WTC11 (cell line): ENCODE measurements around the gene ZDHHC7.

Source experiments
- ATF3 ChIP-seq: sonication (generic); formaldehyde crosslinking; conservative IDR thresholded peaks from 2 replicates; pipeline ENCODE4 v1.8.1; 2022; ENCODE audit warnings: mild to moderate bottlenecking, missing genetic modification reagents
- CREB1 ChIP-seq: sonication (generic); formaldehyde crosslinking; IDR thresholded peaks from 2 replicates; pipeline ENCODE4 v1.8.0; 2023; ENCODE audit warnings: mild to moderate bottlenecking, missing genetic modification reagents
- E2F5 ChIP-seq: sonication (generic); formaldehyde crosslinking; IDR thresholded peaks from 2 replicates; pipeline ENCODE4 v1.8.1; 2022; ENCODE audit warnings: mild to moderate bottlenecking, moderate library complexity, missing genetic modification reagents
- HMGXB4 ChIP-seq: sonication (generic); formaldehyde crosslinking; IDR thresholded peaks from 2 replicates; pipeline ENCODE4 v1.8.1; 2023; ENCODE audit warnings: mild to moderate bottlenecking, moderate library complexity, missing genetic modification reagents
- PREB ChIP-seq: sonication (generic); formaldehyde crosslinking; IDR thresholded peaks from 2 replicates; pipeline ENCODE4 v1.8.1; 2022; ENCODE audit warnings: mild to moderate bottlenecking, missing genetic modification reagents, moderate library complexity, borderline replicate concordance
- TF ChIP-seq, protein P1 (sequence below): sonication (generic); formaldehyde crosslinking; IDR thresholded peaks from 2 replicates; pipeline ENCODE4 v1.8.0; 2022; ENCODE audit warnings: mild to moderate bottlenecking, missing genetic modification reagents
- TF ChIP-seq, protein P2 (sequence below): sonication (generic); formaldehyde crosslinking; IDR thresholded peaks from 2 replicates; pipeline ENCODE4 v1.8.0; 2022; ENCODE audit warnings: mild to moderate bottlenecking, missing genetic modification reagents
- TF ChIP-seq, protein P3 (sequence below): sonication (generic); formaldehyde crosslinking; conservative IDR thresholded peaks from 2 replicates; pipeline ENCODE4 v1.8.1; 2023; ENCODE audit warnings: mild to moderate bottlenecking, low read depth, missing genetic modification reagents, moderate library complexity
- TF ChIP-seq, protein P4 (sequence below): sonication (generic); formaldehyde crosslinking; IDR thresholded peaks from 2 replicates; pipeline ENCODE4 v1.8.1; 2022; ENCODE audit warnings: missing genetic modification reagents, borderline replicate concordance
- TF ChIP-seq, protein P5 (sequence below): fragments of 200-600 bp; IDR thresholded peaks from 2 replicates; pipeline ENCODE4 v1.8.0; 2022; ENCODE audit warnings: antibody characterized with exemption
- TF ChIP-seq, protein P6 (sequence below): sonication (generic); formaldehyde crosslinking; IDR thresholded peaks from 2 replicates; pipeline ENCODE4 v1.8.1; 2022; ENCODE audit warnings: low read depth, mild to moderate bottlenecking, moderate library complexity, missing genetic modification reagents, borderline replicate concordance
- TF ChIP-seq, protein P7 (sequence below): sonication (generic); formaldehyde crosslinking; IDR thresholded peaks from 2 replicates; pipeline ENCODE4 v1.8.0; 2022; ENCODE audit warnings: missing genetic modification reagents
- TF ChIP-seq, protein P8 (sequence below): fragments of 250-450 bp; sonication (Bioruptor Pico); IDR thresholded peaks from 2 replicates; pipeline ENCODE4 v2.1.2; 2022; ENCODE audit warnings: mild to moderate bottlenecking, moderate library complexity

DNA sequence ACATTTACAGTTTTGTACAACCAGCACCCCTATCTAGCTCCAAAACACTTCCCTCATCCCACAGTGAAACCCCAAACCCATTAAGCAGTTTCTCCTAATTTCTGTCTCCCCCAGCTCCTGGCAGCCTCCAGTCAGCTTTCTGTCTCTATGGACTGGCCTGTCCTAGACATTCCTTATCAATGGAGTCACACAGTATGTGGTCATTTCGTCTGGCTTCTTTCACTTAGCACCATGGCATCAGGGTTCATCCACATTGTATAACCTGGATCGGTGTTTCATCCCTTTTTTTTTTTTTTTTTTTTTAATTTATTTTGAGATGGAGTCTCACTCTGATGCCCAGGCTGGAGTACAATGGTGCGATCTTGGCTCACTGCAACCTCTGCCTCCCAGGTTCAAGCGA, 68.5 kb downstream of the ZDHHC7 start:
- TF ChIP-seq, protein P1, sequence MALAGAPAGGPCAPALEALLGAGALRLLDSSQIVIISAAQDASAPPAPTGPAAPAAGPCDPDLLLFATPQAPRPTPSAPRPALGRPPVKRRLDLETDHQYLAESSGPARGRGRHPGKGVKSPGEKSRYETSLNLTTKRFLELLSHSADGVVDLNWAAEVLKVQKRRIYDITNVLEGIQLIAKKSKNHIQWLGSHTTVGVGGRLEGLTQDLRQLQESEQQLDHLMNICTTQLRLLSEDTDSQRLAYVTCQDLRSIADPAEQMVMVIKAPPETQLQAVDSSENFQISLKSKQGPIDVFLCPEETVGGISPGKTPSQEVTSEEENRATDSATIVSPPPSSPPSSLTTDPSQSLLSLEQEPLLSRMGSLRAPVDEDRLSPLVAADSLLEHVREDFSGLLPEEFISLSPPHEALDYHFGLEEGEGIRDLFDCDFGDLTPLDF = no peak
- TF ChIP-seq, protein P2, sequence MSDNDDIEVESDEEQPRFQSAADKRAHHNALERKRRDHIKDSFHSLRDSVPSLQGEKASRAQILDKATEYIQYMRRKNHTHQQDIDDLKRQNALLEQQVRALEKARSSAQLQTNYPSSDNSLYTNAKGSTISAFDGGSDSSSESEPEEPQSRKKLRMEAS (CRISPR knock-in tag) = no peak
- TF ChIP-seq, protein P3, sequence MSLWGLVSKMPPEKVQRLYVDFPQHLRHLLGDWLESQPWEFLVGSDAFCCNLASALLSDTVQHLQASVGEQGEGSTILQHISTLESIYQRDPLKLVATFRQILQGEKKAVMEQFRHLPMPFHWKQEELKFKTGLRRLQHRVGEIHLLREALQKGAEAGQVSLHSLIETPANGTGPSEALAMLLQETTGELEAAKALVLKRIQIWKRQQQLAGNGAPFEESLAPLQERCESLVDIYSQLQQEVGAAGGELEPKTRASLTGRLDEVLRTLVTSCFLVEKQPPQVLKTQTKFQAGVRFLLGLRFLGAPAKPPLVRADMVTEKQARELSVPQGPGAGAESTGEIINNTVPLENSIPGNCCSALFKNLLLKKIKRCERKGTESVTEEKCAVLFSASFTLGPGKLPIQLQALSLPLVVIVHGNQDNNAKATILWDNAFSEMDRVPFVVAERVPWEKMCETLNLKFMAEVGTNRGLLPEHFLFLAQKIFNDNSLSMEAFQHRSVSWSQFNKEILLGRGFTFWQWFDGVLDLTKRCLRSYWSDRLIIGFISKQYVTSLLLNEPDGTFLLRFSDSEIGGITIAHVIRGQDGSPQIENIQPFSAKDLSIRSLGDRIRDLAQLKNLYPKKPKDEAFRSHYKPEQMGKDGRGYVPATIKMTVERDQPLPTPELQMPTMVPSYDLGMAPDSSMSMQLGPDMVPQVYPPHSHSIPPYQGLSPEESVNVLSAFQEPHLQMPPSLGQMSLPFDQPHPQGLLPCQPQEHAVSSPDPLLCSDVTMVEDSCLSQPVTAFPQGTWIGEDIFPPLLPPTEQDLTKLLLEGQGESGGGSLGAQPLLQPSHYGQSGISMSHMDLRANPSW (CRISPR knock-in tag) = no peak
- TF ChIP-seq ATF3 (CRISPR knock-in tag) = no peak
- TF ChIP-seq, protein P4, sequence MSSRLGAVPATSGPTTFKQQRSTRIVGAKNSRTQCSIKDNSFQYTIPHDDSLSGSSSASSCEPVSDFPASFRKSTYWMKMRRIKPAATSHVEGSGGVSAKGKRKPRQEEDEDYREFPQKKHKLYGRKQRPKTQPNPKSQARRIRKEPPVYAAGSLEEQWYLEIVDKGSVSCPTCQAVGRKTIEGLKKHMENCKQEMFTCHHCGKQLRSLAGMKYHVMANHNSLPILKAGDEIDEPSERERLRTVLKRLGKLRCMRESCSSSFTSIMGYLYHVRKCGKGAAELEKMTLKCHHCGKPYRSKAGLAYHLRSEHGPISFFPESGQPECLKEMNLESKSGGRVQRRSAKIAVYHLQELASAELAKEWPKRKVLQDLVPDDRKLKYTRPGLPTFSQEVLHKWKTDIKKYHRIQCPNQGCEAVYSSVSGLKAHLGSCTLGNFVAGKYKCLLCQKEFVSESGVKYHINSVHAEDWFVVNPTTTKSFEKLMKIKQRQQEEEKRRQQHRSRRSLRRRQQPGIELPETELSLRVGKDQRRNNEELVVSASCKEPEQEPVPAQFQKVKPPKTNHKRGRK = no peak
- no peak for TF ChIP-seq HMGXB4
- no peak for TF ChIP-seq PREB (CRISPR knock-in tag)
- TF ChIP-seq, protein P5, sequence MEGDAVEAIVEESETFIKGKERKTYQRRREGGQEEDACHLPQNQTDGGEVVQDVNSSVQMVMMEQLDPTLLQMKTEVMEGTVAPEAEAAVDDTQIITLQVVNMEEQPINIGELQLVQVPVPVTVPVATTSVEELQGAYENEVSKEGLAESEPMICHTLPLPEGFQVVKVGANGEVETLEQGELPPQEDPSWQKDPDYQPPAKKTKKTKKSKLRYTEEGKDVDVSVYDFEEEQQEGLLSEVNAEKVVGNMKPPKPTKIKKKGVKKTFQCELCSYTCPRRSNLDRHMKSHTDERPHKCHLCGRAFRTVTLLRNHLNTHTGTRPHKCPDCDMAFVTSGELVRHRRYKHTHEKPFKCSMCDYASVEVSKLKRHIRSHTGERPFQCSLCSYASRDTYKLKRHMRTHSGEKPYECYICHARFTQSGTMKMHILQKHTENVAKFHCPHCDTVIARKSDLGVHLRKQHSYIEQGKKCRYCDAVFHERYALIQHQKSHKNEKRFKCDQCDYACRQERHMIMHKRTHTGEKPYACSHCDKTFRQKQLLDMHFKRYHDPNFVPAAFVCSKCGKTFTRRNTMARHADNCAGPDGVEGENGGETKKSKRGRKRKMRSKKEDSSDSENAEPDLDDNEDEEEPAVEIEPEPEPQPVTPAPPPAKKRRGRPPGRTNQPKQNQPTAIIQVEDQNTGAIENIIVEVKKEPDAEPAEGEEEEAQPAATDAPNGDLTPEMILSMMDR = no peak
- TF ChIP-seq E2F5 (CRISPR knock-in tag) = no peak
- TF ChIP-seq, protein P6, sequence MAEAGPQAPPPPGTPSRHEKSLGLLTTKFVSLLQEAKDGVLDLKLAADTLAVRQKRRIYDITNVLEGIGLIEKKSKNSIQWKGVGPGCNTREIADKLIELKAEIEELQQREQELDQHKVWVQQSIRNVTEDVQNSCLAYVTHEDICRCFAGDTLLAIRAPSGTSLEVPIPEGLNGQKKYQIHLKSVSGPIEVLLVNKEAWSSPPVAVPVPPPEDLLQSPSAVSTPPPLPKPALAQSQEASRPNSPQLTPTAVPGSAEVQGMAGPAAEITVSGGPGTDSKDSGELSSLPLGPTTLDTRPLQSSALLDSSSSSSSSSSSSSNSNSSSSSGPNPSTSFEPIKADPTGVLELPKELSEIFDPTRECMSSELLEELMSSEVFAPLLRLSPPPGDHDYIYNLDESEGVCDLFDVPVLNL (CRISPR knock-in tag) = no peak
- TF ChIP-seq, protein P7, sequence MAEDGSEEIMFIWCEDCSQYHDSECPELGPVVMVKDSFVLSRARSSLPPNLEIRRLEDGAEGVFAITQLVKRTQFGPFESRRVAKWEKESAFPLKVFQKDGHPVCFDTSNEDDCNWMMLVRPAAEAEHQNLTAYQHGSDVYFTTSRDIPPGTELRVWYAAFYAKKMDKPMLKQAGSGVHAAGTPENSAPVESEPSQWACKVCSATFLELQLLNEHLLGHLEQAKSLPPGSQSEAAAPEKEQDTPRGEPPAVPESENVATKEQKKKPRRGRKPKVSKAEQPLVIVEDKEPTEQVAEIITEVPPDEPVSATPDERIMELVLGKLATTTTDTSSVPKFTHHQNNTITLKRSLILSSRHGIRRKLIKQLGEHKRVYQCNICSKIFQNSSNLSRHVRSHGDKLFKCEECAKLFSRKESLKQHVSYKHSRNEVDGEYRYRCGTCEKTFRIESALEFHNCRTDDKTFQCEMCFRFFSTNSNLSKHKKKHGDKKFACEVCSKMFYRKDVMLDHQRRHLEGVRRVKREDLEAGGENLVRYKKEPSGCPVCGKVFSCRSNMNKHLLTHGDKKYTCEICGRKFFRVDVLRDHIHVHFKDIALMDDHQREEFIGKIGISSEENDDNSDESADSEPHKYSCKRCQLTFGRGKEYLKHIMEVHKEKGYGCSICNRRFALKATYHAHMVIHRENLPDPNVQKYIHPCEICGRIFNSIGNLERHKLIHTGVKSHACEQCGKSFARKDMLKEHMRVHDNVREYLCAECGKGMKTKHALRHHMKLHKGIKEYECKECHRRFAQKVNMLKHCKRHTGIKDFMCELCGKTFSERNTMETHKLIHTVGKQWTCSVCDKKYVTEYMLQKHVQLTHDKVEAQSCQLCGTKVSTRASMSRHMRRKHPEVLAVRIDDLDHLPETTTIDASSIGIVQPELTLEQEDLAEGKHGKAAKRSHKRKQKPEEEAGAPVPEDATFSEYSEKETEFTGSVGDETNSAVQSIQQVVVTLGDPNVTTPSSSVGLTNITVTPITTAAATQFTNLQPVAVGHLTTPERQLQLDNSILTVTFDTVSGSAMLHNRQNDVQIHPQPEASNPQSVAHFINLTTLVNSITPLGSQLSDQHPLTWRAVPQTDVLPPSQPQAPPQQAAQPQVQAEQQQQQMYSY (CRISPR knock-in tag) = no peak
- no peak for TF ChIP-seq CREB1 (CRISPR knock-in tag)
- TF ChIP-seq, protein P8, sequence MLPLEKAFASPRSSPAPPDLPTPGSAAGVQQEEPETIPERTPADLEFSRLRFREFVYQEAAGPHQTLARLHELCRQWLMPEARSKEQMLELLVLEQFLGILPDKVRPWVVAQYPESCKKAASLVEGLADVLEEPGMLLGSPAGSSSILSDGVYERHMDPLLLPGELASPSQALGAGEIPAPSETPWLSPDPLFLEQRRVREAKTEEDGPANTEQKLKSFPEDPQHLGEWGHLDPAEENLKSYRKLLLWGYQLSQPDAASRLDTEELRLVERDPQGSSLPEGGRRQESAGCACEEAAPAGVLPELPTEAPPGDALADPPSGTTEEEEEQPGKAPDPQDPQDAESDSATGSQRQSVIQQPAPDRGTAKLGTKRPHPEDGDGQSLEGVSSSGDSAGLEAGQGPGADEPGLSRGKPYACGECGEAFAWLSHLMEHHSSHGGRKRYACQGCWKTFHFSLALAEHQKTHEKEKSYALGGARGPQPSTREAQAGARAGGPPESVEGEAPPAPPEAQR (CRISPR knock-in tag) = no peak
